Raji (cell line): ENCODE measurements around the gene SLC4A4.

Source experiments
- POLR2A ChIP-seq: IDR thresholded peaks from 2 replicates; pipeline ENCODE4 v1.6.1; 2011; ENCODE audit warnings: low read depth, low read length, control low read depth; ENCODE audit not compliant: insufficient read depth

The SLC4A4 gene

GRCh38 chr4:71382900-71383560 is 44.2 kb downstream of the SLC4A4 start:
- TF ChIP-seq POLR2A: no peak

GRCh38 chr4:71383984-71384383 is 45.2 kb downstream of the SLC4A4 start:
- TF ChIP-seq POLR2A: no peak

- no peak for TF ChIP-seq POLR2A
Observed at GRCh38 chr4:71389149-71389827, 50.5 kb downstream of the SLC4A4 start.

- TF ChIP-seq POLR2A: no peak
Observed at GRCh38 chr4:71392109-71392508, 53.3 kb downstream of the SLC4A4 start.

- TF ChIP-seq POLR2A: no peak
Observed at GRCh38 chr4:71396382-71396781, 57.6 kb downstream of the SLC4A4 start.

GRCh38 chr4:71400810-71401209 is 62.0 kb downstream of the SLC4A4 start:
- TF ChIP-seq POLR2A: no peak

GRCh38 chr4:71402616-71403015 is 63.8 kb downstream of the SLC4A4 start:
- TF ChIP-seq POLR2A: no peak

GRCh38 chr4:71404049-71404448 is 65.2 kb downstream of the SLC4A4 start:
- no peak for TF ChIP-seq POLR2A

- no peak for TF ChIP-seq POLR2A
Observed at GRCh38 chr4:71405791-71406190, 67.0 kb downstream of the SLC4A4 start.

- no peak for TF ChIP-seq POLR2A
Observed at GRCh38 chr4:71406459-71406963, 67.7 kb downstream of the SLC4A4 start.

- TF ChIP-seq POLR2A: no peak
Observed at GRCh38 chr4:71411981-71412380, 73.2 kb downstream of the SLC4A4 start.

- TF ChIP-seq POLR2A: no peak
Observed at GRCh38 chr4:71415491-71415890, 76.7 kb downstream of the SLC4A4 start.

GRCh38 chr4:71417150-71417549 is 78.3 kb downstream of the SLC4A4 start:
- no peak for TF ChIP-seq POLR2A

- TF ChIP-seq POLR2A: no peak
Observed at GRCh38 chr4:71426381-71427042, 87.7 kb downstream of the SLC4A4 start.

GRCh38 chr4:71429106-71429505 is 90.3 kb downstream of the SLC4A4 start:
- no peak for TF ChIP-seq POLR2A

GRCh38 chr4:71429962-71430361 is 91.1 kb downstream of the SLC4A4 start:
- TF ChIP-seq POLR2A: no peak
